Endometrial microvascular endothelial cells (primary cell): Measurements from ENCODE around the gene TRIM27. TPM values are rescaled to one million over a fixed set of nuclear protein-coding genes. Genes with fewer than 3 reads are reported as not detected.
"Not testable (repeated sequence)": the region's sequence is repeated elsewhere in the genome, so short reads cannot be mapped to it uniquely, and the experiment has no call there.

Experiments used
- in situ Hi-C: cut with HindIII; loops from 2 replicates; pipeline ENCODE4 v1.10.0; 2017; ENCODE audit warnings: low sequenced_read_pairs, low pct_unique_long_range_greater_than_20kb; ENCODE audit errors: inconsistent ontology term
- total RNA-seq: library from RNA; depleted of rRNA; stranded (reverse); fragments of >200 nt; gene quantifications from one replicate; pipeline ENCODE4 v1.2.3, GENCODE V29; 2015; ENCODE audit errors: inconsistent ontology term

The TRIM27 gene
- total RNA-seq, 1 donor from 2014 or later, result 63.2 TPM

DNA sequence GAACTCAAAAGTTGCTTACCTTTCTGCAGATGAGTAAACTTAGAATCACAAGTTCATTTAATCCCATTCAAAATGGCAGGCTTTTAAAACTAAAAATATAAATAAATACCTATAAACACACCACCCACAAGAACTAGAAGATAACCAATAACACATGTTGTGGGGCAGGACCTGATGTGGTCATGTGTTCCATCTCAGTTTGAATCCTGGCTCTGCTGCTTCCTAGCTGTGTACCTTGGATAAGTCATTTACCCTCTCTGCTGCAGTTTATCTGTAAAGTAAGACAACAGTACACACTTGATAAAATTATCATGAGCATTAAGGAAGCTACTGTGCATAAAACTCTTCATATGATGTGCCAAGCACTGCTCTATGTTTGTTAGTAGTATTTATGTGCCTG, 22.0 kb downstream of the TRIM27 start:
- in situ Hi-C loops, result no loop called here

DNA sequence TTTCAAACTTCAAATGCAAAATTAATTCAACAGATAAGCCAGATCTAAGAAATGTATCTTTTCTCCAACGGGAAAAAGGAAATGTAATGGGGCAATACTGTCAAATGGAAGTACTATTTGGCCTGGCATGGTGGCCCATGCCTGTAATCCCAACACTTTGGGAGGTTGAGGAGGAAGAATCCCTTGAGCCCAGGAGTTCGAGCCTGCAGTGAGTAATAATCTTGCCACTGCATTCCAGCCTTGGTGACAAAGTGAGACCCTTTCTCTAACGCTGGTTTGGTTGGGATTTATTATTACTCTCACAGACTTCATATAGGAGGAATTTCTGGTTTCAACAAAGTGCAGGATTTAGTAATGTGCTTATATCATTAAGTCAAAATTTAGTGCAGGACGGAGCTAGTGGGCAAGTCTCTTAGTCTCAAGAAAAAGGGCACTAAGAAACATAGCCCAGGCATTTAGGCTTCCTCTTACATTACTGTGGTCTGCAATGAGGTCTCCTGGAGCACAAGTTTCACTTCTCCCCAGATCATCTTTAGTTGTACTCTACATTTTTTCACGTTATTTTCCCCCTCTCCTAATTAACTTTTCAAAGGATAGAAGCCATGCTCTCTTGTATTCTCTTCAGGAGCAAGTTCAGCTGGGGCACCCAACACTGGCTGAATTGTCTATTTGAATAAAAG, 23.1 kb downstream of the TRIM27 start:
- in situ Hi-C loops, result no loop called here

DNA sequence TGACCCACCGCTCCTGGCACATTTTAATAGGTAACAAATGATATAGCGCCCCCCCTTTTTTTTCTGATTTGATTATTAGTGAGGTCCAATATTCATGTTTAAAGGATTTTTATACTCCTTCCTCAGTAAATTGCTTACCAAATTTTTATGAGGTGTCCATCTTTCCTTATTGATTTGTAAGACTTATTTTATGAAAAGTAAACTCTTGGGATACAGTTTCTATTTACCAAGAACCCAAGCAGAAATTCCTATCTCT, 25.1 kb downstream of the TRIM27 start:
- in situ Hi-C loops, result loop anchor here (10.0 kb wide), 1 partner anchor 106 kb away; the partner anchor contains the start of gene ZNF311

DNA sequence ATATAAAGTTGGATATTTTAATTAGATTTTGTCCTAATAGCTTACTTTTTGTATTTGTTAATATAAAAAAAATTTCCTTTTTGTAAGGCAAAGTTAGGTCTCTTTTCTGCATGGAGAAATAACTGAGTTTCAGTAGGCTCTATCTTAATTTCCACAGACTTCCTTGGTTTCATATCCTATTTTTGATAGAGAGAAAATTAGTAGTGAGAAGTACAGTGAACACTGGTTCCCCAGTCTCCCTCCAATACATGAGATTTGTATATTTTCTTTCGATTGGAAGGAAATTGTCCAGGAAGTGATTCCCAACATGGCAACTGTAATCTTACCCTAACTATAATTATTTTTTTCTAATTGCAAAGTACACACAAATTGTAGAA, 26.4 kb downstream of the TRIM27 start:
- in situ Hi-C loops, result loop anchor here (10.0 kb wide), 1 partner anchor 107 kb away; the partner anchor contains the start of gene ZNF311

DNA sequence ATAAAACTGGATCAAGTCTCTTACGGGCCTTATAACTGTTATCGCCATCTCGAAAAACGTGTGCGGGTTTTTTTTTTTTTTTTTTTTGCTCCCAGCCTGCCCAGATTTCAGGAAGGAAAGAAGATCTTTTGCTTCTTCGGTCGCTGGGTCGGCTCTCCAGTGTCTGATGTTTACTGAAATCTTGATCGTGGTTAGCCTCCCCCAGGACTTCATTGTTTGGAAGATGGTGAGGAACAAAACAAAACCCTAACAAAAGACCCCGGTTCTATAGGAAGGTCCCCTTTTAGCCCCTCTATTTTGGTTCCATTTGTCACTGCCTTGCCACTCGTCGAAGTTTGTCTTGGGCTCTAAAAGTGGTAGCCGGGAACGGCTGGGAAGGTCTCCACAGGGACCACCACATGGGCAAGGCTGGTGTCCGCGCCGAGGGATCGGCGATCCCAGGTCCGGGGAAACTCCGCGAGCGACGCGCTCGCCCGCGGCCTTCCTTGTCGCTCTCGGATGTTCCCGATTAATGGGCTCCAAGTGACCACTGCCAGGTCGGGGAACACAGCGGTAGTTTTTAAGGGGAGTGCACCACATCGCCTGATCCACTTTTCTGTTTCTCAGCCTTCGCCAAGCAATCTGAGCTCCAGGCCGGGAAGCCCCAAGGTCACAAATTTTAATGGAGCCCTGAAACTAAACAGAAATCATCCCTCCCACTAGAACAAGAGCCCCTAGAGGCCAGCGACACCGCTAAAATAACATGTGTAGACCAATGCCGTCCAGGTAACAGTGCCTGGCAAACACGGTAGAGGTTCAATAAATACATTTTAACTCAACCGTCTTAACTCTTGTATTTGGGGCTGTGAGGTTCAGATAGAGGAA, 27.0 kb downstream of the TRIM27 start:
- in situ Hi-C loops, result loop anchor here (10.0 kb wide), 1 partner anchor 108 kb away; the partner anchor contains the start of gene ZNF311

DNA sequence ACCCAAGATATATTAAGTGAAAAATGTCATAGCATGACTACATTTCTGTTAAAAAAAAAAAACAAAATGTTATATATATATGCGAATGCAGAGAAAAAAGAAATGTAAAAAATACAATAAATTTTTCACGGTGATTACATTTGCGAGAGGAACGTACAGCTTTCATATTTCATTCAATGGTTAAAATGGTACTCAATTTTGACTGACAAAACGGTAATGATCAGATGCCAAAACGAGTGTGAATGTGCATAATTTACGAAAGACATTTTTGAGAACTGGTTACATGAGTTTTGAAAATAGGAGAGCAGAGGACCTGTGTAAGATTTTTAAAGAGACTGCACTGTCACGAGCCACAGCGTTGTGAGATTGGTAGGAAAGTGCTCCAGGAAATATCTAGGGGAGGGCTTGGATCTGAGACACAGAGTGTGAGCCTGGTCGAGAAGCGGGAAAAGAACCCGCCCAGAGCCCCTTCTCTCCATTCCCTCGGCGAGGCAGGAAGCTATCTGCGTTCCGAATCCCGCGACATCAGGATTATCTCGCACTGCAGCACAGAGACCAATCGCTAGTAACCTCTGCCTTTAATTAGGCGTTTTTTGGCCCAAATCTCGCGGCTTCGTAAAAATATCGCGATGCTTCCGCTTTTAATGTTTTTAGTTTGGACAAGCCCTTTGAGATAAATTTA, 28.5 kb downstream of the TRIM27 start:
- in situ Hi-C loops, result loop anchor here (10.0 kb wide), 1 partner anchor 110 kb away; the partner anchor contains the start of gene ZNF311

DNA sequence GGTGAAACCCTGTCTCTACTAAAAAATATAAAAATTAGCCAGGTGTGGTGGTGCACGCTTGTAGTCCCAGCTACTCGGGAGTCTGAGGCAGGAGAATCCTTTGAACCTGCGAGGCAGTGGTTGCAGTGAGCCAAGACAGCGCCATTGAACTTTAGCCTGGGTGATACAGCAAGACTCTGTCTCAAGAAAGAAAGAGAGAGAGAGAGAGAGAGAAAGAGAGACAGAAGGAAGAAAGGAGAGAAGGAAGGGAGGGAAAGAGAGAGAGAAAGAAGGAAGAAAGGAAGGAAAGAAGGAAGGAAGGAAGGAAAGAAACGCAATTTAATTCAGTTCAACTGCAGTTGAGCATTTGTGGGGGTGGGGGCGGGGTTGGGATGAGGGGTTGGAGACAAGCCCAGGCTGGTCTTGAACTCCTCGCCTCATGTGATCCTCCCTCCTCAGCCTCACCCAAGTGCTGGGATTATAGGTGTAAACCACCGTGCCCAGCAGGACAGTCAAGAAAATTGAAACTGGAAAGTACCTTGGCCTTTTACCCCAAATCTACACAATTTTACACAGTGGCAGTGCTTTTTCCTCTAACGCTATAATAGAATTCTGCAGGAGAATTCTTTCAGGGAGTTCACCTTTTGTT, 30.5 kb downstream of the TRIM27 start:
- in situ Hi-C loops, result loop anchor here (10.0 kb wide), 1 partner anchor 112 kb away; the partner anchor contains the start of gene ZNF311

DNA sequence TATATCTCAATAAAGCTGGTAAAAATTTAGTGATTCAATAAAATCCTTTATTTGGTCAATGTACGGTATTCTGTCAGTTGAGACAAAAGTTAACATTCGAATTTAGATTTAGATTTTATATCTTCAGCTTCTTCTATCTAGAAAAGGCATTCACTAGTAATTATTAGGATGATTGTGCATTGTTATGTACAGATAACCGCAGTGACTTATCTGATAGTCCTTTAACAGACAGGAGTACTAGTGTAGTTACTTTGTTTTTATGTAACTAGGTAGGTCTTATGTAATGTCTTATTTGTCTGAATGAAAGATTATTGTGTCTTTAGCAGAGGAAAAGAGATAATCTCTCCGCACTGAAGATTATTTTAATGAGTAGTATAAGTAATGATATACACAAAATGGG, 31.3 kb downstream of the TRIM27 start:
- in situ Hi-C loops, result loop anchor here (10.0 kb wide), 1 partner anchor 112 kb away; the partner anchor contains the start of gene ZNF311

DNA sequence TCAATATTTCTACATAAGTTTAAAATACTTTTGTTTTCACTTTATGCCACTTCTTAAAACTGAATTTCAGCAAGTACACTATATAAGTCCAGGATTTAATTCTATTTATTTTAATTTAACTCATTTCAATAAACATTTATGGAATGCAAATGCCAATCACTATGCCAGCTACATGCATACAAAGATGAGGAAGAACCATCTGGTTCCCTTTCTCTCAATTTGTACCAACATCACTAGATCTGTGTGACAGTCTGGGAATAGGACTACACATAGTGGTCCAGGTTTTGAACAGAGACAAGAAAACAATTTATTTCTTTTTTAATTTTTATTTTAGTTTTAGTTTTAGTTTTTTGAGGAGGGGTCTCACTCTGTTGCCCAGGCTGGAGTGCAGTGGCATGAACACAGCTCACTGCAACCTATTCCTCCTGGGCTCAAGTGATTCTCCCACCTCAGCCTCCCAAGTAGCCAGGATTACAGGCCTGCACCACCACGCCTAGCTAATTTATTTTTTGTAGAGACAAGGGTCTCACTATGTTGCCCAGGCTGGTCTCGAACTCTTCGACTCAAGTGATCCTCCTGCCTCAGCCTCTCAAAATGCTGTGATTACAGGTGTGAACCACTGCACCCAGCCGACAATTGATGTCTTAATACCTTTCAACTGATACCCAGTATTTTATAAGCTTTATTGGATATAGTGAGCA, 35.8 kb downstream of the TRIM27 start:
- in situ Hi-C loops, result no loop called here

DNA sequence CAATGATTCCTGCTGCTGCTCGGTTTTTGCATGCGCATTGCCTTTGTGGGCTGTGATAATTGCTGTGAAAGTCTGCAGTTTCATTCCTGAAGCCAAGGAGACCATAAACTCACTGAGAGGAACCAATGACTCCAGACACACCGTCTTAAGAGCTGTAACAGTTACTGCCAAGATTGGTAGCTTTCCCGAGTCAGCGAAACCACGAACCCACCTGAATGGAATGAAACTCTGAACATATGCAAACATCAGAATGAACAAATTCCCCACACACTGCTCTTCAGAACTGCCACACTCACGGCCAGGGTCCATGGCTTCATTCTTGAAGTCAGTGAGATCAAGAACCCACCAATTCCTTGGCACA, 37.7 kb downstream of the TRIM27 start:
- in situ Hi-C loops, result no loop called here

DNA sequence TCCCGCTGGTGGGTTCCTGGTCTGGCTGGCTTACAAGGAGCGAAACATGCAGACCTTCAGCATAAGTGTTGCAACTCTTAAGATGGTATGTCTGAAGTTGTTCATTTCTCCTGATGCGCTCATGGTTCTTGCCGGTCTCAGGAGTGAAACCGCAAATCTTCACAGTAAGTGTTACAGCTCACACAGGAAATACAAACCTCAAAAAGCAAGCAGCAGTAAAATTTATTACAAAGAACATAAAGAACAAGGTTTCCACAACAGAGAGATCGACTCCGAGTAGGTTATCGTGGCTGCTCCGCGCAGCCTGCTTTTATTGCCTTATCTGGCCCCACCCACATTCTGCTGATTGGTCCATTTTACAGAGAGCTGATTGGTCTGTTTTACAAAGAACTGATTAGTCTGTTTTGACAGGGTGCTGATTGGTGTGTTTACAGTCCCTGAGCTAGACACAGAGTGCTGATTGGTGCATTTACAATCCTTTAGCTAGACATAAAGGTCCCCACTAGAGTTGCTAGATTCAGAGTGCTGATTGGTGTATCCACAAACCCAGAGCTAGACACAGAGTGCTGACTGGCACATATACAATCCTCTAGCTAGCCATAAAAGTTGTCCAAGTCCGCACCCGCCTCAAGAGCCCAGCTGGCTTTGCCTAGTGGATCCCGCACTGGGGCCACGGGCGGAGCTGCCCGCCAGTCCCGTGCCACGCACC, 39.2 kb downstream of the TRIM27 start:
- in situ Hi-C loops, result no loop called here

DNA sequence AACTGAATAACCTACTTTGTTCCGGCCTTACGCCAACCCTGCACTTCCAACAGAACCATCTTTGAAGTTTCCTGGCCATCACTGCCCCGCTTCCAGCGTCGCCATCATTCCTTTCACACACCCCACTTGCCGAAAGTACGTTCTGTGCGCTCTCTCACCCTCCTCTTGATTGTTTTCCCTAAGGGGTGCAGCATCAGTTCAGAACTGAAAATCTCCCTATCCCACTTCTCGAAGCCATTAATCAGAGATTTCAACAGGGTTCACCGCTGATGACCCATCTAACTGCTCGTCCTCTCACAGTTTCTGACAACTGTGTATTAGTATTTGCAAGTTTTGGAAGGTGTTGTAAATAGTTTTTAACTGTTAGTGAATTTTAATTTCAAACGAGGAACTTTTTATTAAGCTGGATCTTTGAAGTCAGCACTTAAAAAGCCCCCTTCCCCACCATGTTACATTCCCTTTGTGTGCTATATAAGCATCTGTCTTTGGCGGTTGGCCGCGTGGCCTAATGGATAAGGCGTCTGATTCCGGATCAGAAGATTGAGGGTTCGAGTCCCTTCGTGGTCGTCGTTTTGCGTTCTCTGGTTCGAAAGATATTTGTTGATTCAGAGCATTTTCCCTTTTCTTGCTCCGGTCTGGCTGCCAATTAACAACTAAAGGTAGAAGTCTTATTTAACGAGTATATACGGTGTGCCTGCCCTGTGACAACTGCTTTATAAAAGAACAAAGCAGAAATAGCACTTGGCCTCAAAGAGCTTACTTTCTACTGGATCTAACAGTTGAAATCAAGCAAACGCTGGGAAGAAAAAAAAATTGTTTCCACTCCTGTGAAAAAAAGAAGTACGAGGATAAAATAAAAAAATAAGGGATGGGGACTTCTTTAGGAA, 42.6 kb downstream of the TRIM27 start:
- in situ Hi-C loops, result no loop called here

DNA sequence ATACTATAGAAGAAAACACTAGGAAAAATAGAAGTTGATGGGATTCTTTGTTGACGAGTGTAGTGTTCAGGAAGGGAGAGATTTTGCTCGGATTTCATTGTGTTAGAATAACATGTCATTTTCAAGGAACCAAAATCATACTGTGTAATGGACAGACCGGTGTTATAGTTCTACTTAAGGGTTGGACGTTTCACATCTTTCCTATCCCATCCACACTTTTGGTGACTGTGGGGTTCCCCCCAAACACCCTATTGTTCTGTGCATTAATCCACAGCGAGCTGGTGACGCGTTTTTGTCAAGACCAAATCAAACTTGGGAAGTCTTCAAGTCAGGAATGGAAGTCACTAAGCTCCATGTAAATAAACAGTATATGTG, 43.3 kb downstream of the TRIM27 start:
- in situ Hi-C loops, result no loop called here

DNA sequence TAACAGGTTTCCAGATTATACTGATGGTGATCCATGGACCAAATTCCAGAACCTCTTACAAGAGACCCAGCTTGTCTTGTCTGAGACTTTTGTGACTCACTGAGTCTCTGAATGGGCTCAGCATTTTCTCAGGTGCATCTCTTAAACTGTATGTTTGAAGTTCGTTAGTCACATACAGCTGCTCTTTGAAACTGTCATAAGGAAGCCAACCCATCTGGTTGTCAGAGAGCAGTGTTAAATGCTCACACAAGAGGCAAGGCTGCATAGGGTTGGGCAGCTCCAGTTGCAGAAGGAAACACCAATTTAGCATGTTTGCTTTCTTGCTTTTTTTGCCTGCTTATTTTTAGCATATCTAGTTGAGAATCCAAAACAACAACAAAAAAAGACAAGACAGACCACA, 47.1 kb downstream of the TRIM27 start:
- in situ Hi-C loops, result no loop called here

DNA sequence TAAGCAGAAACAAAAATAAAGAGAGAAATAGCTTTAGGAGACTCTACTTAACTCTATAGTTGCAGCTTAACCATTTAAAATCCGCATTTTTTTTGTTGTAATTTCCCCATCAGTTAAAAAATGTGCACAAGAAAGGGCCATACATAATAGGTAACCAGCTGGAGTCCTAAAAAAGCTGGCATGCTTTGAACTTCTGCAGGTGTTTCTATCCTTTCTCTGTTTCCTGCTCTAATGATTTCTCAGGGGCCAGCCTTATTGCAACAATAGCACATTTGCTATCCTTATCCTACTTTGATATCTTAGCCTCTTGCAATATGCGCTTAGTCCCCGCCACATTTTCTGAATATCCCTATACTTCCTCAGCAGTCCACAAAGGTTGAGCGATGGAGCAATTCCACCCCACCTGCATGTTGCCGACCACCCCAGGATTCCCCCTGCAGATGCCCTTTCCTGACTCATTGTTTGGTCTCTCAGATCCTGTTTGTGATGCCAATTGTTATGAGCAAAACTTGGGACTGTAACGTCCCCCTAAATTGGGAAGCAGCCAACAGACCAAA, 48.5 kb downstream of the TRIM27 start:
- in situ Hi-C loops, result no loop called here

DNA sequence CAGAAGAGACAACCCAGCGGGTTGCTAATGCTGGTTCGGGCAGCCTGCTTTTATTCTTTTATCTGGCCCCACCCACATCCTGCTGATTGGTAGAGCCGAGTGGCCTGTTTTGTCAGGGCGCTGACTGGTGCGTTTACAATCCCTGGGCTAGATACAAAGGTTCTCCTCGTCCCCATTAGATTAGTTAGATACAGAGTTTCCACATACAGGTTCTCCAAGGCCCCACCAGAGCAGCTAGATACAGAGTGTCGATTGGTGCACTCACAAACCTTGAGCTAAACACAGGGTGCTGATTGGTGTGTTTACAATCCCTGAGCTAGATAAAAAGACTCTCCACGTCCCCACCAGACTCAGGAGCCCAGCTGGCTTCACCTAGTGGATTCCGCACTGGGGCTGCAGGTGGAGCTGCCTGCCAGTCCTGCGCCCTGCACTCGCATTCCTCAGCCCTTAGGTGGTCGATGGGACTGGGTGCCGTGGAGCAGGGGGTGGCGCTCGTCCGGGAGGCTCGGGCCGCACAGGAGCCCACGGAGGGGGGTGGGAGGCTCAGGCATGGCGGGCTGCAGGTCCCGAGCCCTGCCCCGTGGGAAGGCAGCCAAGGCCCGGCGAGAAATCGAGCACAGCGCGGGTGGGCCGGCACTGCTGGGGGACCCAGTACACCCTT, 51.5 kb downstream of the TRIM27 start:
- in situ Hi-C loops, result not testable (repeated sequence)
